ENCODE measurements around the gene DTWD2.
"Not testable (repeated sequence)": the region's sequence is repeated elsewhere in the genome, so short reads cannot be mapped to it uniquely, and the experiment has no call there.

The DTWD2 gene

GRCh38 chr5:118889165-118889564 lies 99.2 kb downstream of the DTWD2 start:
- TF ChIP-seq CTCF (conservative IDR thresholded peaks at IDR 0.05; ENCODE audit: low read depth, low read length), result no peak
- H3K4me1 ChIP-seq (ENCODE audit: low read depth, poor library complexity, severe bottlenecking), result no peaks in the 10 kb centered on the region
- no peaks in the 10 kb centered on the region for H4K20me1 ChIP-seq (ENCODE audit: insufficient read depth)
- no peak overlapping the region for H3K4me3 ChIP-seq (IDR thresholded peaks at IDR 0.05; ENCODE audit: insufficient read depth, low read depth, low read length)
- no peaks in the 10 kb centered on the region for H3K36me3 ChIP-seq (ENCODE audit: insufficient read depth)
- no peaks in the 10 kb centered on the region for H3K79me2 ChIP-seq (ENCODE audit: insufficient read depth, low read depth)
- H3K9ac ChIP-seq, result no peak overlapping the region
- no peak overlapping the region for H2AFZ ChIP-seq (ENCODE audit: low read depth)
- H3K27ac ChIP-seq, result no peak overlapping the region
- no peaks in the 10 kb centered on the region for H3K27me3 ChIP-seq (ENCODE audit: insufficient read depth, low read depth)
- no peak overlapping the region for H3K4me2 ChIP-seq

GRCh38 chr5:118888556-118888955 lies 99.8 kb downstream of the DTWD2 start:
- H3K4me2 ChIP-seq, result no peak overlapping the region
- no peaks in the 10 kb centered on the region for H3K4me1 ChIP-seq (ENCODE audit: low read depth, poor library complexity, severe bottlenecking)
- H3K79me2 ChIP-seq (ENCODE audit: insufficient read depth, low read depth), result no peaks in the 10 kb centered on the region
- no peaks in the 10 kb centered on the region for H3K36me3 ChIP-seq (ENCODE audit: insufficient read depth)
- TF ChIP-seq CTCF (conservative IDR thresholded peaks at IDR 0.05; ENCODE audit: low read depth, low read length), result no peak
- H3K27me3 ChIP-seq (ENCODE audit: insufficient read depth, low read depth), result no peaks in the 10 kb centered on the region
- no peak overlapping the region for H3K9ac ChIP-seq
- no peaks in the 10 kb centered on the region for H4K20me1 ChIP-seq (ENCODE audit: insufficient read depth)
- no peak overlapping the region for H3K4me3 ChIP-seq (IDR thresholded peaks at IDR 0.05; ENCODE audit: insufficient read depth, low read depth, low read length)
- no peak overlapping the region for H3K27ac ChIP-seq
- H2AFZ ChIP-seq (ENCODE audit: low read depth), result no peak overlapping the region

DNA sequence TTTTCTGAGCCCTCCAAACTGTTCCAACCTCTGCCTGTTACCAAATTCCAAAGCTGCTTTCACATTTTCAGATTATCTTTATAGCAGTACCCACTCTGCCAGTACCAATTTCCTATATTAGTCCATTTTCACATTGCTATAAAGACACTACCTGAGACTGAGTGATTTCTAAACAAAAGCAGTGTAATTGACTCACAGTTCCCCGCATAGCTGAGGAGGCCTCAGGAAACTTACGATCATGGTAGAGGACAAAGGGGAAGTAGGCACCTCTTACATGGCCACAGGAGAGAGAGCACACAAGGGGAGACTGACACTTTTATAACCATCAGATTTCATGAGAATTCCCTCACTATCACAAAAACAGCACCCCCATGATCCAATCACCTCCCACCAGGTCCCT lies 105.0 kb downstream of the DTWD2 start:
- no peak for TF ChIP-seq CTCF (conservative IDR thresholded peaks at IDR 0.05; ENCODE audit: low read depth, low read length)
- H3K9ac ChIP-seq, result no peak overlapping the region
- H2AFZ ChIP-seq (ENCODE audit: low read depth), result no peak overlapping the region
- H3K79me2 ChIP-seq (ENCODE audit: insufficient read depth, low read depth), result no peaks in the 10 kb centered on the region
- no peaks in the 10 kb centered on the region for H3K4me1 ChIP-seq (ENCODE audit: low read depth, poor library complexity, severe bottlenecking)
- no peak overlapping the region for H3K4me3 ChIP-seq (IDR thresholded peaks at IDR 0.05; ENCODE audit: insufficient read depth, low read depth, low read length)
- H3K27ac ChIP-seq, result no peak overlapping the region
- H3K4me2 ChIP-seq, result no peak overlapping the region
- H3K36me3 ChIP-seq (ENCODE audit: insufficient read depth), result no peaks in the 10 kb centered on the region
- H3K27me3 ChIP-seq (ENCODE audit: insufficient read depth, low read depth), result no peaks in the 10 kb centered on the region
- no peaks in the 10 kb centered on the region for H4K20me1 ChIP-seq (ENCODE audit: insufficient read depth)

DNA sequence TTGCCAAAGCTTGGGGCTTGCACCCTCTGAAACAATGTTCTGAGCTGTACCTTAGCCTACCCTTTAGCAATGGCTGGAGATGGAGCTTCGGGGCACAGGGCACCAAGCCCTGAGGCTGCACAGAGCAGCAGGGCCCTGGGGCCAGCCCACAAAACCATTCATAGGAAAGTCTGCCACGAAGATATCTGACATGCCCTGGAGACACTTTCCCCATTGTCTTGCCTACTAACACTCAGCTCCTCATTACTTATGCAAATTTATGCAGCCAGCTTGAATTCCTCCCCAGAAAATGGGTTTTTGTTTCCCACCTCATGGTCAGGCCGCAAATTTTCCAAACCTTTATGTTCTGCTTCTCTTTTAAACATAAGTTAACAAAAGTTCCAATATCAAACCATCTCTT lies 105.7 kb downstream of the DTWD2 start:
- no peak overlapping the region for H2AFZ ChIP-seq (ENCODE audit: low read depth)
- H3K27ac ChIP-seq, result no peak overlapping the region
- TF ChIP-seq CTCF (conservative IDR thresholded peaks at IDR 0.05; ENCODE audit: low read depth, low read length), result no peak
- no peaks in the 10 kb centered on the region for H3K27me3 ChIP-seq (ENCODE audit: insufficient read depth, low read depth)
- no peaks in the 10 kb centered on the region for H3K79me2 ChIP-seq (ENCODE audit: insufficient read depth, low read depth)
- no peaks in the 10 kb centered on the region for H3K36me3 ChIP-seq (ENCODE audit: insufficient read depth)
- H3K4me2 ChIP-seq, result no peak overlapping the region
- H4K20me1 ChIP-seq (ENCODE audit: insufficient read depth), result no peaks in the 10 kb centered on the region
- H3K4me3 ChIP-seq (IDR thresholded peaks at IDR 0.05; ENCODE audit: insufficient read depth, low read depth, low read length), result no peak overlapping the region
- H3K4me1 ChIP-seq (ENCODE audit: low read depth, poor library complexity, severe bottlenecking), result no peaks in the 10 kb centered on the region
- H3K9ac ChIP-seq, result no peak overlapping the region

GRCh38 chr5:118876852-118877251 lies 111.5 kb downstream of the DTWD2 start:
- H3K4me2 ChIP-seq; H3K27ac ChIP-seq; H2AFZ ChIP-seq (ENCODE audit: low read depth); H3K36me3 ChIP-seq (ENCODE audit: insufficient read depth); H3K27me3 ChIP-seq (ENCODE audit: insufficient read depth, low read depth); H3K4me3 ChIP-seq (IDR thresholded peaks at IDR 0.05; ENCODE audit: insufficient read depth, low read depth, low read length); H4K20me1 ChIP-seq (ENCODE audit: insufficient read depth); H3K4me1 ChIP-seq (ENCODE audit: low read depth, poor library complexity, severe bottlenecking); H3K9ac ChIP-seq; H3K79me2 ChIP-seq (ENCODE audit: insufficient read depth, low read depth): not testable (repeated sequence)
